ENCODE measurements around the gene MMGT1.
A peak's percentile ranks its signal among the peaks of the same experiment; 100 is the strongest.

MMGT1 gene

DNA sequence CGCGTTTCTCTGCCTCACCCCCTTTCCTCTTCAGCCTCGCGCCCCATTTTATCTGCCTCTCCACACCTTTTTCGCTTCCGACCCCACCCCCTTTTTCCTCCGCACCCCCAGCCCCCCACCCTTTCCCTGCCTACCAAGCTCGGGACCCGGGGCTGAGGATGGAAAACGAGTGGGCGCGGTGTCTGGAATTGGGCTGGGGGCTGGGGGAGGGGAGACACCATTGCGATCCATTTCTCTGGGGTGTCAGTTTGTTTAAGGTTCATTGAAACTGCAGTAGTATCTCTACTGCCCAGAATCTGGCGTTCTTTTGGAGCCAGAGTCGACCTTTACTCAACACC is 12.2 kb upstream of the MMGT1 start:
- TF ChIP-seq, protein P1, sequence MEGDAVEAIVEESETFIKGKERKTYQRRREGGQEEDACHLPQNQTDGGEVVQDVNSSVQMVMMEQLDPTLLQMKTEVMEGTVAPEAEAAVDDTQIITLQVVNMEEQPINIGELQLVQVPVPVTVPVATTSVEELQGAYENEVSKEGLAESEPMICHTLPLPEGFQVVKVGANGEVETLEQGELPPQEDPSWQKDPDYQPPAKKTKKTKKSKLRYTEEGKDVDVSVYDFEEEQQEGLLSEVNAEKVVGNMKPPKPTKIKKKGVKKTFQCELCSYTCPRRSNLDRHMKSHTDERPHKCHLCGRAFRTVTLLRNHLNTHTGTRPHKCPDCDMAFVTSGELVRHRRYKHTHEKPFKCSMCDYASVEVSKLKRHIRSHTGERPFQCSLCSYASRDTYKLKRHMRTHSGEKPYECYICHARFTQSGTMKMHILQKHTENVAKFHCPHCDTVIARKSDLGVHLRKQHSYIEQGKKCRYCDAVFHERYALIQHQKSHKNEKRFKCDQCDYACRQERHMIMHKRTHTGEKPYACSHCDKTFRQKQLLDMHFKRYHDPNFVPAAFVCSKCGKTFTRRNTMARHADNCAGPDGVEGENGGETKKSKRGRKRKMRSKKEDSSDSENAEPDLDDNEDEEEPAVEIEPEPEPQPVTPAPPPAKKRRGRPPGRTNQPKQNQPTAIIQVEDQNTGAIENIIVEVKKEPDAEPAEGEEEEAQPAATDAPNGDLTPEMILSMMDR (IDR thresholded peaks at IDR 0.05; ENCODE audit: low read depth, low read length), result no peak
- H3K4me3 ChIP-seq (ENCODE audit: low read depth, low read length), result peak overlapping the region; percentile 69

DNA sequence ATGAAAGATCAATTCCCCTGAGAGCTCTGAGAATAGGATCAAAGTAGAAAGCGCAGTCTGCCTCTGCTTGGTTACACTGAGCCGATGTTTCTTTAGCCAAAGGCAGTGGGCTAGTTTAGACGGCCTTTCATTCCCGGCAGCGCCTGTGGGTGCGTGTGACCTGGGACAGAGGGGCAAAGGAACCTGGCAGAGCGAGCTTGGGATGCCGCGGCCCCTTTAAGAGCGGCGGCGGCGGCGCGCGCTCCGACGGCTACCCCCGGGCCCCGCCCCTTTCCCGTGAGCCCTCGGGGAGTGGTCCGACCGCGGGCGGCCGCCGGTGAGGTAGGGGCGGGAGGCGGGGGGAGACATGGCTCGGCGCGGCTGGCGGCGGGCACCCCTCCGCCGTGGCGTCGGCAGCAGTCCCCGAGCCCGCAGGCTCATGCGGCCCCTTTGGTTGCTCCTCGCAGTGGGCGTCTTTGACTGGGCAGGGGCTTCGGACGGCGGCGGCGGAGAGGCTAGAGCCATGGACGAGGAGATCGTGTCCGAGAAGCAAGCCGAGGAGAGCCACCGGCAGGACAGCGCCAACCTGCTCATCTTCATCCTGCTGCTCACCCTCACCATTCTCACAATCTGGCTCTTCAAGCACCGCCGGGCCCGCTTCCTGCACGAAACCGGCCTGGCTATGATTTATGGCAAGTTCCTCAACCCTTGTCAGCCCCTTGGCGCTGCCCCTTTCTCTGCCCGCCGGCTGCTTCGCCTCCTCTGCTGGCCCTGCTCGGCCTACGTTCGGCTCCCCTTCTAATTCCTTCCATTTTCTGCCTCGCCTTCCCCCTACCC is 11.6 kb upstream of the MMGT1 start, which contains the start of gene SLC9A6:
TSS of gene SLC9A6 (plus strand) at position 279 of the 816 bp plus-strand sequence. CDS start at position 503, 224 bp downstream.
- TF ChIP-seq, protein P1 (IDR thresholded peaks at IDR 0.05; ENCODE audit: low read depth, low read length), result no peak
- H3K4me3 ChIP-seq (ENCODE audit: low read depth, low read length), result peak within 1 kb of the TSS; percentile 69

DNA sequence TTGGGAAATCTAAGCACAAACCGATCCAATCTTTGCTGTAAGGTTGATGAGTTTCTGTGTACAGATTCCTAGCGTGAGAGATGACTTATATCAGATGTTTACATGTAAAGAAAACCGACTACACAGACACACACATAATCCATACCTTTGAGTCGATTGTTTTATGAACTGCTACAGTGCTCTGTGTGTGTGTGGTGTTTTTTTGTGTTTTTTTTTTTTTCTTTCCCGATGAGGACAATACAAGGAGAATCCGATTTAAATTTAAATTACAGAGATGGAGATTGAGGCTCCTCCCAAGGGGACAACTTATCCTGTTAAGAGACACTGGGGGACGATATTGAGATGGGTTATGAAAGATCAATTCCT is 11.0 kb upstream of the MMGT1 start:
- H3K4me3 ChIP-seq (ENCODE audit: low read depth, low read length), result peak overlapping the region; percentile 69
- TF ChIP-seq, protein P1 (IDR thresholded peaks at IDR 0.05; ENCODE audit: low read depth, low read length), result no peak

DNA sequence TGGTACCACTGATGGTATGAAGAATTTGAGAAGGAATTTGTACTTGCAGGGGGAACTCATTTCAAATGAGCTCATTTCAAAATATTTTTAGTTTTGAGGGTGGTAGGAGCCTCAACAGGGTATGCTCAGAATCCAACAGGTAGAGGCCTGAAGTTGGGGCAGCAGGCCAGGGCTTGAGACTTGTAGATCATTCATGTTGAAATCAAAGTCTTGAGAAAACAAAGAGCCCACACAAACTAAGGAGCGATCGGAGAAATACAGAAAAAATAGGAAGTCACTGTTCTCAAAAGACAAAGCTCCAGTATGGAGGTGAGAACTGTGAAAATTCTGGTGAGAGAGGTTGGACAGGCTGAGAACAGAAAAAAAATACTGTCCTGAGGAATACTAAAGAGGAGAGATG is 10.5 kb upstream of the MMGT1 start:
- TF ChIP-seq, protein P1 (IDR thresholded peaks at IDR 0.05; ENCODE audit: low read depth, low read length), result no peak
- H3K4me3 ChIP-seq (ENCODE audit: low read depth, low read length), result no peak overlapping the region

DNA sequence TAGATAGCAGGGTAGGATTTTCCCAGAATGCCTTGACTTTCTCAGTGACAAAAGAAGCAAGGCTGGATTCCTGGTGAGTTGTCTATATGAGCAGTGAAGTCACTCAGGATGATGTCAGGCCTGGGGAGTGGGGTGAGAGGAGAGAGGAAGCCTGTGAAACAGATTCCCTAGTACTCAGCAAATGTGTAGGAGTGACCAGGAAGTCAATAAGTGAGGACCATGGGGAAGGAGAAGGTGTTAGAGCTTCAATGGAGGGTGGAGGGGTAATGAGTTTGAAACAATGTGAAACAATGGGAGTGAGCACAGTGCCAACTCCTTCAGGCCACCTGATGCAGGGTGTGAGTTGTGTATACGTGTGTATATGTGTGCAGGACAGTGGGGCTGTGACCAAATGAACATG is 9.1 kb upstream of the MMGT1 start:
- TF ChIP-seq, protein P1 (IDR thresholded peaks at IDR 0.05; ENCODE audit: low read depth, low read length), result no peak
- H3K4me3 ChIP-seq (ENCODE audit: low read depth, low read length), result no peak overlapping the region

DNA sequence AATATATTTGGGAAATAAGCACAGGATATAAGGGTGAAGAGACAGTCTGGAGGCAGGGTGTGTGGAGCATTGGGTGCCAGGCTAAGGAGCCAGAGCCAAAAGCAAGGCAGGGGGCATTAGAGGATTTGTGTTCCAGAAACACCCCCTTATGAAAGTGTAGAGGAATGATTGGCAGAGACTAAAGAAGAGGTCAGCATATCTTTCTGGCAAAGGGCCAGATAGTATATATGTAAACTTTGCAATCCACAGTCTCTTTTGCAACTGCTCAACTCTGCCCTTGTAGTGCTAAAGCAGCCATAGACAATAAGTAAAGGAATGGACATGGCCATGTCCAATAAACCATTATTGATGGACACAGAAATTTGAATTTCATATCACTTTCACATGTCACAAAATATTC is 7.9 kb upstream of the MMGT1 start:
- H3K4me3 ChIP-seq (ENCODE audit: low read depth, low read length), result no peak overlapping the region
- TF ChIP-seq, protein P1 (IDR thresholded peaks at IDR 0.05; ENCODE audit: low read depth, low read length), result no peak

DNA sequence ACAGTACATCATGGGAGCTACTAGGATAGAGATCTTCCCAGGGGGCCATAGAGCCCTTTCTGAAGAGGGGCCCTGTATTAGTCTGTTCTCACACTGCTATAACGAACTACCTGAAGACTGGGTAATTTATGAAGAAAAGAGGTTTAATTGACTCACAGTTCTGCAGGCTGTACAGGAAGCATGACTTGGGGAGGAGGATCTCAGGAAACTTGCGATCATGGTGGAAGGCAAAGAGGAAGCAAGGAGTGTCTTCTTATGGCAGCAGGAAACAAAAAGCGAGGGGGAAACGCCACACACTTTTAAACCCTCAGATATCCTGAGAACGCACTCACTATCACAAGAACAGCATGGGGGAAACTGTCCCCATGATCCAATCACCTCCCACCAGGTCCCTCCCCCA is 7.2 kb upstream of the MMGT1 start:
- no peak overlapping the region for H3K4me3 ChIP-seq (ENCODE audit: low read depth, low read length)
- TF ChIP-seq, protein P1 (IDR thresholded peaks at IDR 0.05; ENCODE audit: low read depth, low read length), result no peak
